GM12873 (cell line): Measurements from ENCODE around the gene THADA.

Experiments used
- CTCF ChIP-seq: IDR thresholded peaks from 2 replicates; pipeline ENCODE4 v1.5.1; 2012; ENCODE audit warnings: low read depth, mild to moderate bottlenecking, moderate library complexity, low read length, control low read depth; ENCODE audit not compliant: insufficient read depth; ENCODE audit errors: missing control alignments

Gene THADA

DNA sequence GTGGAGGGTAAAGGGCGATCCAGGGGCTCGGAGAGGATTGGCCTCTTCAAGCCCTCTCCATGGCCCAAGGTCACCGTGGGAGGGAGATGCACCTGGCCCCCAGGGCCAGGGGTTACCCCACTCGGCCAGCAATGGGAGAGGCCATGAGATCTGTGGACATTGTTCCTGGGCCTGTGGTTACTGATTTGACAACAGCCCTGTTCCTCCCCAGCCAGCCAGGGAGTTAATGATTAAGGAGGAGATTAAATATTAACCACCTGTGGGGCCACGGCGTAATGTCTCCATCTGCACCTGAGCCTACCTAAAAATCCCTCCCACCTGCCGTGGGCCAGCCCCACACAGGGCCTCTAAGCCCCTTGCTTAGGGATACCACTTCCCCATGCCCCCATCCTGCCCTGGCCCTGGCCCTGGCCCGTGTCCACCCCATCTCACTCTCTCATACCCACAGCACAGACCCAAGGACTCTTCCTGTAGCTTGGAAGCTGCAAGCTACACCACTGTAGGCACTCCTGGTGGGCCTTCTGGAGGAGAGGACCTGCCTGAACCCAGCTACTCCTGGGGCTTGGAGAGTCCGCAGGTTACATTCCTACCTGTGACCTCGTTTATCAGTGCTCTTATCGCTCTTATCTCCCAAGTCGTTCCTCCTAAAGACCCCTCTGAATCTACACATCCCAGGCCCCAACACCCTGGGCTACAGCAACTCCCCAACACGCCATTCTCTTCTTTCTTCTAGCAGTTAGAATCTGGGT, 401.5 kb downstream of the THADA start:
- TF ChIP-seq CTCF, result no peak

DNA sequence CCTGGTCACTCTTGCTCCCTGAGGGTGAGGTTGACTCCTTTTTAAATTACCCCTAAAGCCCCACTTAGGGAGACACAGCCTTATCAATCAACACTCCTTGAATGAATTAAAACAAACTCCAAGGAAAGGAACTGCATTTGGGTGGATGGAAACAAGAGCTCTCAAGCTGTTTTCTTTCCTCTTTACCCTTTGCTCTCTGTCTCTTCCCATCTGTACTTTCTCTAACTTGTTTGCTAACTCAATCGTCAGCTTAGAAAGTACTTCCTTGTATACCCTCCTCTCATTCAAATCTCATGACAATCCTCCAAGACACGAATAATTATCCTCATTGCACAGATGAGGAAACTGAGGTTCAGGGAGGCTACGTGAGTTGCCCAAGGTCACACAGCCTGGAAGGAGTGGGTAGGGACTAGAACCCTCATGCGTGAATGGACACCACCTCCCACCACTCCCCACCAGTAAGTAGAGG, 402.2 kb downstream of the THADA start:
- no peak for TF ChIP-seq CTCF

DNA sequence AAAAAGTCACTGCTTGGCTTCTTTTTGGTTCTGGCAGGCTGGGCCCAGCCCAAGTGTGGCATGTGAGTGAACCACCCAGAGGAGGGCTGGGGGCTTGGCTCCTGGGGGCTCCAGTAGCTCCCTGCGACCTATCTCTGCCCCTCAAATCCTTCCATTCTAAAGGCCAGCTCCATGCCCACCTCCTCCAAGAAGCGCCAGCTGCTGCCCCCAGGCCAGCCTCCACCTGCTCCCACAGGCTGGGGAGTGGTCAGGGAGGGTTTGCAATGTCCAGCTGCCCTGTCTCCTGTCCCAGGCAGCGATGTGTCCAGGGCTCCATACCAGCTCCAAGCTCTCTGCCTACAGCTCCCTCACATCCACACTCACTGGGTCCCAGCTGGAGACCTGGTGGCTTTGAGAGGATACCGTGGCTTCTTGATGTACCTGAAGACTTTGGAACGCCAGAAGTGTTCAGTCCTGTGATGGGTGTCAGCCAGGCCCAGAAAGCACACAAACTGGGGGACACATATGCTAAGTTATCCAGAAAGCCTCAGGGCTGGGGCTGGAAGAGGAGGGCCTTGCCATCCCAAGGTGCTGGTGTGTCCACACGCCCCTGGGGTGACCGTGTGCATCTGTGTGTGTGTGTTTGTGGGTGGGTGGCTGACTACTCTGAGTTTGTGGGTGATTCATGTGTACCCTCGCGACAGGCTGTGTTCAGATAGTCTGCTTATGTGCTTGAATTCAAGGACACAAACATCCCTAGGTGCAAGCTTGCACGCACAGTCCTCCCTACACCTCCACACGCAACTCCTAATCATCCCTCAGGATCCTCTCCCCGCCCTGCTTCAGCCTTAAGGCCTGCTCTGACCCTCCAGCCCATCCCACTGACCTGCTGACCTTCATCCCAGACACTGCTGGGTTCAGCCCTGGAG, 402.8 kb downstream of the THADA start:
- TF ChIP-seq CTCF, result no peak

GRCh38 chr2:43191947-43192516, 403.8 kb downstream of the THADA start:
- peak; percentile 43 for TF ChIP-seq CTCF

DNA sequence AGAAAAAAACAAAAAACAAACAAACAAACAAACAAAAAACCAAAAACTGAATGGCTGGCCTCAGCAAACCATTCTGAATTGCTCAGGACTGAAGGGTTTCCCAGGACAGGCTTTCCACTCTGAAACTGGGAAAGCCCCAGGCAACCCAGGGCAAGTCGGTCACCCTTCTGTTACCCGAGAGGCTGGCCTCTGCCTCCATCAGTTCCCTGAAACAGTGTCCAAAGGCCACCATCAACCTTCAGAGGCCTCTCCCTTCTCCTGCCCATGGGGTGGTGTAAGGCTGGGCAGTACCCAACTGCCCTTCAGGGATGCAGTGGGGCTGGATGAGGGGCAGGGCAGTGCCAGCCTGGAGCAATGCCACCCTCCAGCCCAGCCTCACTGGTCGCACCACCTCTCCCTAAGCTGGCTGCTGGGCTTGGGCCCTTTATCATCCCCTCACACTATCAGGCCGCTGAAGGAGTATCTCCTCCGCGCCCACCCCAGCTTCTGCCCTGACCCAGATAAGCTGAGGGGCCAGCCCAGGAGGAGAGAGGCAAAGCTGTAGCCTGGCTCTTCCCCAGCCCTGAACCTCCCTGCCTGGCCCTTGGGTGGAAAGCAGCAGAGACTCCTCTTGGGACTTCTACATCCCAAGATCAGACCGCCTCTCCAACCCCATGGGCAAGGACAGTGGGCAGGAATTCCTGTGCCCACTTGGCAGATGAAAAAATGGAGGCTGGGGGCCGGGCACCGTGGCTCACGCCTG, 405.4 kb downstream of the THADA start:
- no peak for TF ChIP-seq CTCF

DNA sequence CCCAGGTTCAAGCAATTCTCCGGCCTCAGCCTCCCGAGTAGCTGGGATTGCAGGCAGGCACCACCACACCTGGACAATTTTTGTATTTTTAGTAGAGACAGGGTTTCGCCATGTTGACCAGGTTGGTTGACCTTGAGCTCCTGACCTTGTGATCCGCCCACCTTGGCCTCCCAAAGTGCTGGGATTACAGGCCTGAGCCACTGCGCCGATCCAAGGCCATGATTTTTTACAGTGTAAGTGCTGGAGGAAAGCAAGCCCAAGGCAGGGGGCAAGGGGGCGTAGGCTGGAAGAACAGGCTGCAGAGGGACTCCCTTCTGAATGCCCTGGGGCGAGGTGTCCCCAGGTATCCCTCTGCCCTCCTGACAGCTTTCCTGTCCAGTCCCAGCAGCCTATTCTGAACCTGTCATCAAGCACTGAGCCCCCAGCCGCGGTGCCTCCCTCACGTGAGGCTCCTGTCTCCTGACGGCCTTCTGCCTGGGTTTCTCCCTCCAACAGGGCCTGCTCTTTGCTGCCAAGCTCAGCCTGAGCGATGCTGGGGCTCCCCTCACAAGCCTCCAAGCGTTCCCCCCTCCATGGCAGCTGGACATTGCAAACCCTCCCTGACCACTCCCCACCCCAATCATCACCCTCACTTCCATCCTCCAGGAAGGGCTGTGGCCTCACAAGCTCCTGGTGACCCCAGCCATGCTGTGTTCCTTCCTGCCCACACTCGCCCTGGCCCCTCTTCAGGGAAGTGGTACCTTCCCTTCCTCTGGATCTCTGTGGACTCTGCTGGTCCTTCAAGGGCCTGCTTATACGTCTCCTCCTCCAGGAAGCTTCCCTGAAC, 407.1 kb downstream of the THADA start:
- no peak for TF ChIP-seq CTCF
